Uterine smooth muscle cell (primary cell): ENCODE data around the gene CCDC9. TPM values are rescaled to one million over a fixed set of nuclear protein-coding genes. Genes with fewer than 3 reads are reported as not detected.

Experiments
- total RNA-seq: library from RNA; depleted of rRNA; stranded (reverse); fragments of >200 nt; gene quantifications from 2 replicates; pipeline ENCODE4 v1.2.3, GENCODE V29; 2014

Gene CCDC9
- total RNA-seq: 9.5 and 13.2 TPM in 2 replicates

DNA sequence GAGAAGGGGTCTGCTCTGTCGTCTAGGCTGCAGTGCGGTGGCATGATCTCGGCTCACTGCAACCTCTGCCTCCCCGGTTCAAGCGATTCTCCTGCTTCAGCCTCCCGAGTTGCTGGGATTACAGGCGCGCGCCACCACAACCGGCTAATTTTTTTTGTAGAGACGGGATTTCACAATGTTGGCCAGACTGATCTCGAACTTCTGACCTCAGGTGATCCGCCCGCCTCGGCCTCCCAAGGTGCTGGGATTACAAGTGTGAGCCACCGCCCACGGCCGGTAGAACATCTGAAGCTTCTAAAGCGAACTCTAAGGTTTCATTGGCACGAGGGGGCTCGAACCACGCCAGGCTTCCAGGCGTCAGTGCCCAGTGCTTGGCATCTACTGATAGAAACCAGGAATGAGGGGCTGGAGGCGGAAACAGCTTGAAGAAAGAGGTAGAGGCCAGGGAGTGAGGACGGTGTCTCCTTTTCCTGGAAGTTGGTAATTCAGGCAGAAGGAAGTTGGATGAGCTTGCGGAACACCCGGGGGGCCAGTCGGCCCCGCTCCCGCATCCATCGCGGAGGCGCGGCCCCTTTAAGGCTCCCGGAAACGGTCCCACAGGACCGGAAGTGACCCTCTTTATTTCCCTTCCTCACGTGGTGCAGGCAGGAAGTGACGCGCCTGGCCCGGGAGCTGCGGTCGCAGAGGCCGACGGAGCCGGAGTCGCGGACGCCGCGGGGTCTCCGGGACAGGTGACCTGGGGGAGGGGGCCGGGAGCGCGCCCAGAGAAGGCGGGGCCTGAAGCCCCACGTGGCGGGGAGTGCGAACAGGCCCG, at the start of gene CCDC9:
CCDC9 (plus strand) TSS at position 647 of the 814 bp plus-strand sequence. CDS start 1,876 bp downstream, outside the sequence.

GRCh38 chr19:47230921-47231214, 25.5 kb upstream of the CCDC9 start, which contains the start of gene BBC3:
TSS of gene BBC3 (minus strand) at chr19:47231199. CDS start at chr19:47228431, 2,768 bp downstream.

DNA sequence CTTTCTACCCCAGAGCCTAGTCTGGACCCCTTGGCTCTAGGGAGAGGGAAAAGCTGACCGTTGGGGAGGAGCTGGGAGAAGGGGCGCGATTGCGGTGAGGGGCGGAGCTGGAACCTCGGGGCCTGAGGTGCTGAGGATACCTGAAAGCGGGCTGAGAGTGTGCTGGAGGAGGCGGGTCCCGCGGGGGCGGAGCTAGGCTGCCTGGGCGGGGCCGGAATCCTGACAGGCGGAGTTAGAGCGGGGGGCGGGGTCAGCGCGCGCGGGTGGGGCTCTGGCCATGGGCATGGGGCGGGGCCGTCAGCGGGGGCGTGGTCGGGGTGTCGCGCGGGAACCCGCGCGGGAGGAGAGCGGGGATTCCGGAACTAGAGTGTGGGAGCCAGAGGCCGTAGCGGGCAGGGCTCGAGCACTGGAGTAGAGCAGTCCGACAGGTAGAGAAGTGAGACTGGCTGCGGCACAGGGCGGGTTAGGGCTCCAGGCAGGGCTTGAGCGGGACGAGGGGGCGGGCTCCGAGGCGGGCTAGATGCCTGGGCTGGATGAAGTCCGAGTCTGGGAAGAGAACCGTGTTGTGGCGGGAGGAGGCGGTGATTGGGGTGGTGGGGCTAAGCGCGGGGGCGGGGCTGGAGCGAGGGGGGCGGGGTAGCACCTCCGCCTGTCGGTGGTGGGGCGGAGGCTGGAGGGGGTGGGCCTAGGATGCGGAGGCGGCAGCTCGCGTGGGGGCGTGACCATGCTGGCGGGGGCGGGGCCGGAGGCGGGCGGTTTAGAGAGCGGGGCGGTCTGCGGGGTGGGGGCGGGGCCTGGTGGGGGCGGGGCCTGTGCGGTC, 18.0 kb downstream of the CCDC9 start, which contains the start of gene INAFM1:
INAFM1 (plus strand) TSS at position 815 of the 820 bp plus-strand sequence. CDS start 35 bp downstream, outside the sequence.

GRCh38 chr19:47309608-47310007, 53.3 kb downstream of the CCDC9 start, which contains the start of gene C5AR1:
TSS of gene C5AR1 (plus strand) at chr19:47309861. CDS start at chr19:47309896, 35 bp downstream.

Other genes starting within 250 kb of the CCDC9 start
- gene NPAS1, start 236.7 kb upstream of the CCDC9 start, total RNA-seq: 0.33 and 0.50 TPM in 2 replicates
- gene TMEM160, start 207.9 kb upstream of the CCDC9 start, total RNA-seq: 19.1 and 23.7 TPM in 2 replicates
- 14.8 and 17.6 TPM in 2 replicates for gene ZC3H4, start 142.7 kb upstream of the CCDC9 start, total RNA-seq
- gene SAE1, start 125.7 kb upstream of the CCDC9 start, total RNA-seq: 143 and 253 TPM in 2 replicates
- gene BBC3, start 25.3 kb upstream of the CCDC9 start, total RNA-seq: 12.2 and 27.0 TPM in 2 replicates
- 2.4 and 3.1 TPM in 2 replicates for gene INAFM1, start 18.4 kb downstream of the CCDC9 start, total RNA-seq
- 0.12 and 0.66 TPM in 2 replicates for gene C5AR1, start 53.3 kb downstream of the CCDC9 start, total RNA-seq
- gene C5AR2, start 75.7 kb downstream of the CCDC9 start, total RNA-seq: under 0.01 TPM in 1 of 2 replicates, not detected in the other
- gene DHX34, start 92.8 kb downstream of the CCDC9 start, total RNA-seq: 12.3 and 15.6 TPM in 2 replicates
- gene MEIS3, start 163.0 kb downstream of the CCDC9 start, total RNA-seq: 67.5 and 99.3 TPM in 2 replicates
- under 0.01 TPM in 1 of 2 replicates, not detected in the other for gene SLC8A2, start 215.4 kb downstream of the CCDC9 start, total RNA-seq
- gene KPTN, start 227.7 kb downstream of the CCDC9 start, total RNA-seq: 4.0 and 5.9 TPM in 2 replicates